ENCODE data around the gene NR4A1.

DNA sequence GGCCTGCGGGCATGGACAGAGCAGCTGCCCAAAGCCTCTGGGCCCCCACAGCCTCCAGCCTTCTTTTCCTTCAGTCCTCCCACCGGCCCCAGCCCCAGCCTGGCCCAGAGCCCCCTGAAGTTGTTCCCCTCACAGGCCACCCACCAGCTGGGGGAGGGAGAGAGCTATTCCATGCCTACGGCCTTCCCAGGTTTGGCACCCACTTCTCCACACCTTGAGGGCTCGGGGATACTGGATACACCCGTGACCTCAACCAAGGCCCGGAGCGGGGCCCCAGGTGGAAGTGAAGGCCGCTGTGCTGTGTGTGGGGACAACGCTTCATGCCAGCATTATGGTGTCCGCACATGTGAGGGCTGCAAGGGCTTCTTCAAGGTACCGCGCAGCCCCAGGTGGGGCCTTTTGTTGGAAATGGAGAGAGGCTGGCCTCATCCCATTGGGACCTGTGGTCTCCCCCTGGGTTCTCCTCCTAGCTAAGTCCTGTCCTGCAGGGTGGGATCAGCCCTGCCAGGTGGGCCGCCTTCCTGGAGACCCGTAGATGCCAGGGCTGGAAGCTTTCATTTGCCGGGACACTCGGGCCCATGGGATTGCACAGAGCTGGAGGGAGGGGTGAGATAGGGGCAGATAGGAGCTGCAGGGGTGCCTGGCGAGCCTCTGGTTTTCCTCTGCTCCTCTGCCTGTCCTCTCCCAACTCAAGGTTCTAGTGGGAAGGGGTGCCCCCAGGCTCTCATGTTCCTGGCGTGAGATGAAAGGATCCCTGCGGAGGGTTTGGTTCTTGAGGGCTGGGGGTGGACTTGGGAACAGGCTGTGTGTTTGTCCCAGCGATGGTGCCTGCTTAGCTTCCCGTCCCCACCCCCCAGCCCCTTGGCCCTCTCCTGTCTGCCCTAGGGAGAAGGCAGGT, 3.8 kb downstream of the NR4A1 start:
- TF ChIP-seq BACH2 (CRISPR knock-in tag; IDR thresholded peaks at IDR 0.05; ENCODE audit: borderline replicate concordance) (no peak), ZFP30 (CRISPR knock-in tag; IDR thresholded peaks at IDR 0.05) (no peak), CSDC2 (CRISPR knock-in tag; IDR thresholded peaks at IDR 0.05) (no peak), ESRRG (CRISPR knock-in tag; IDR thresholded peaks at IDR 0.05) (no peak), SNAI2 (CRISPR knock-in tag; IDR thresholded peaks at IDR 0.05) (no peak), RARB (CRISPR knock-in tag; IDR thresholded peaks at IDR 0.05) (no peak), ISL1 (CRISPR knock-in tag; IDR thresholded peaks at IDR 0.05) (no peak), TCF4 (CRISPR knock-in tag; IDR thresholded peaks at IDR 0.05; ENCODE audit: borderline replicate concordance) (no peak), GLIS3 (CRISPR knock-in tag; IDR thresholded peaks at IDR 0.05) (no peak)
- TF ChIP-seq, protein P1, sequence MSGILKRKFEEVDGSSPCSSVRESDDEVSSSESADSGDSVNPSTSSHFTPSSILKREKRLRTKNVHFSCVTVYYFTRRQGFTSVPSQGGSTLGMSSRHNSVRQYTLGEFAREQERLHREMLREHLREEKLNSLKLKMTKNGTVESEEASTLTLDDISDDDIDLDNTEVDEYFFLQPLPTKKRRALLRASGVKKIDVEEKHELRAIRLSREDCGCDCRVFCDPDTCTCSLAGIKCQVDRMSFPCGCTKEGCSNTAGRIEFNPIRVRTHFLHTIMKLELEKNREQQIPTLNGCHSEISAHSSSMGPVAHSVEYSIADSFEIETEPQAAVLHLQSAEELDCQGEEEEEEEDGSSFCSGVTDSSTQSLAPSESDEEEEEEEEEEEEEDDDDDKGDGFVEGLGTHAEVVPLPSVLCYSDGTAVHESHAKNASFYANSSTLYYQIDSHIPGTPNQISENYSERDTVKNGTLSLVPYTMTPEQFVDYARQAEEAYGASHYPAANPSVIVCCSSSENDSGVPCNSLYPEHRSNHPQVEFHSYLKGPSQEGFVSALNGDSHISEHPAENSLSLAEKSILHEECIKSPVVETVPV (CRISPR knock-in tag; IDR thresholded peaks at IDR 0.05) = no peak
- TF ChIP-seq, protein P2, sequence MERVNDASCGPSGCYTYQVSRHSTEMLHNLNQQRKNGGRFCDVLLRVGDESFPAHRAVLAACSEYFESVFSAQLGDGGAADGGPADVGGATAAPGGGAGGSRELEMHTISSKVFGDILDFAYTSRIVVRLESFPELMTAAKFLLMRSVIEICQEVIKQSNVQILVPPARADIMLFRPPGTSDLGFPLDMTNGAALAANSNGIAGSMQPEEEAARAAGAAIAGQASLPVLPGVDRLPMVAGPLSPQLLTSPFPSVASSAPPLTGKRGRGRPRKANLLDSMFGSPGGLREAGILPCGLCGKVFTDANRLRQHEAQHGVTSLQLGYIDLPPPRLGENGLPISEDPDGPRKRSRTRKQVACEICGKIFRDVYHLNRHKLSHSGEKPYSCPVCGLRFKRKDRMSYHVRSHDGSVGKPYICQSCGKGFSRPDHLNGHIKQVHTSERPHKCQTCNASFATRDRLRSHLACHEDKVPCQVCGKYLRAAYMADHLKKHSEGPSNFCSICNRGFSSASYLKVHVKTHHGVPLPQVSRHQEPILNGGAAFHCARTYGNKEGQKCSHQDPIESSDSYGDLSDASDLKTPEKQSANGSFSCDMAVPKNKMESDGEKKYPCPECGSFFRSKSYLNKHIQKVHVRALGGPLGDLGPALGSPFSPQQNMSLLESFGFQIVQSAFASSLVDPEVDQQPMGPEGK (CRISPR knock-in tag; IDR thresholded peaks at IDR 0.05; ENCODE audit: borderline replicate concordance) = no peak
- TF ChIP-seq, protein P3, sequence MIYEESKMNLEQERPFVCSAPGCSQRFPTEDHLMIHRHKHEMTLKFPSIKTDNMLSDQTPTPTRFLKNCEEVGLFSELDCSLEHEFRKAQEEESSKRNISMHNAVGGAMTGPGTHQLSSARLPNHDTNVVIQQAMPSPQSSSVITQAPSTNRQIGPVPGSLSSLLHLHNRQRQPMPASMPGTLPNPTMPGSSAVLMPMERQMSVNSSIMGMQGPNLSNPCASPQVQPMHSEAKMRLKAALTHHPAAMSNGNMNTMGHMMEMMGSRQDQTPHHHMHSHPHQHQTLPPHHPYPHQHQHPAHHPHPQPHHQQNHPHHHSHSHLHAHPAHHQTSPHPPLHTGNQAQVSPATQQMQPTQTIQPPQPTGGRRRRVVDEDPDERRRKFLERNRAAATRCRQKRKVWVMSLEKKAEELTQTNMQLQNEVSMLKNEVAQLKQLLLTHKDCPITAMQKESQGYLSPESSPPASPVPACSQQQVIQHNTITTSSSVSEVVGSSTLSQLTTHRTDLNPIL (CRISPR knock-in tag; IDR thresholded peaks at IDR 0.05; ENCODE audit: low read depth) = no peak
